OCI-LY3 (cell line): ENCODE measurements around the gene TNRC6C.

ENCODE experiments used
- H2AFZ ChIP-seq: fragments of 200-600, 300-600 bp; shearing (Covaris generic); 2 replicates; pipeline ENCODE4 v1.6.0; 2014; ENCODE audit warnings: antibody characterized with exemption, low read depth, low read length
- H3K27ac ChIP-seq: fragments of 200-600, 300-600 bp; sonication (generic); 2 replicates; pipeline ENCODE4 v1.5.1; 2014; ENCODE audit warnings: mild to moderate bottlenecking, low read length, moderate library complexity, mixed read lengths
- H3K27me3 ChIP-seq: fragments of 200-600, 300-600 bp; sonication (generic); 2 replicates; pipeline ENCODE4 v1.6.1; 2014; ENCODE audit warnings: low read depth, low read length, mixed read lengths
- H3K36me3 ChIP-seq: fragments of 200-600, 300-600 bp; sonication (generic); replicated peaks from 2 replicates; pipeline ENCODE3; 2014; ENCODE audit warnings: low read depth, low read length, mixed read lengths
- H3K4me1 ChIP-seq: fragments of 300-600, 200-600 bp; sonication (generic); 2 replicates; pipeline ENCODE4 v1.6.1; 2014; ENCODE audit warnings: low read length, mixed read lengths
- H3K4me2 ChIP-seq: fragments of 200-600, 300-600 bp; sonication (generic); 2 replicates; pipeline ENCODE4 v1.6.1; 2014; ENCODE audit warnings: low read length, mixed read lengths
- H3K4me3 ChIP-seq: fragments of 300-600, 200-600 bp; sonication (generic); 2 replicates; pipeline ENCODE4 v1.5.1; 2014; ENCODE audit warnings: antibody characterized with exemption, mild to moderate bottlenecking, low read length, moderate library complexity
- H3K79me2 ChIP-seq: fragments of 300-600, 200-600 bp; shearing (Covaris generic); 2 replicates; pipeline ENCODE4 v1.6.1; 2014; ENCODE audit warnings: mild to moderate bottlenecking, low read length, mixed read lengths
- H3K9ac ChIP-seq: fragments of 300-600, 200-600 bp; shearing (Covaris generic); 2 replicates; pipeline ENCODE4 v1.6.0; 2014; ENCODE audit warnings: mild to moderate bottlenecking, low read length, moderate library complexity
- H3K9me3 ChIP-seq: fragments of 200-600, 300-600 bp; shearing (Covaris generic); 2 replicates; pipeline ENCODE4 v1.6.1; 2014; ENCODE audit warnings: low read length, mixed read lengths; ENCODE audit not compliant: insufficient read depth
- H4K20me1 ChIP-seq: fragments of 200-600, 300-600 bp; sonication (generic); 2 replicates; pipeline ENCODE4 v1.6.1; 2016; ENCODE audit warnings: low read length, mixed read lengths; ENCODE audit not compliant: insufficient read depth
- CTCF ChIP-seq: fragments of 200-600, 300-600 bp; sonication (generic); IDR thresholded peaks from 2 replicates; pipeline ENCODE4 v1.5.1; 2014; ENCODE audit warnings: antibody characterized with exemption, low read length, low read depth
- EZH2phosphoT487 ChIP-seq: fragments of 200-600 bp; shearing (Covaris generic); IDR thresholded peaks from 2 replicates; pipeline ENCODE4 v1.6.1; 2018; ENCODE audit warnings: antibody characterized with exemption, mixed run types, low read depth

Gene TNRC6C

DNA sequence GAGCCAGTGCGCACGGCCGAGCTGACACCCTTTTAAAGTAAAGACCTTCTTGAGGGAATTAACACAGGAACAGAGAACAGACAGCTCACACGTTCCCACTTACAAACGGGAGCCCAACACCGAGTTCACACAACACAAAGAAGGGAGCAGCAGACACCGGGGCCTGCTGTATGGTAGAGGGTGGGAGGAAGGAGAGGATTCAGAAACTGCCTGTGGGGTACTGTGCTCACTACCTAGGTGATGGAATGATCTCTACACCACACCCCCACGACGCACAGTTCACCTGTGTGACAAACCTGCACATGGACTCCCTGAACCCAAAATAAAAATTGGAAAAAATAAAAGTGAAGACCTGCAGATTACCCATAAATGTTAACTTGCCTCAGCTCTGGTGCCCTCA is 137.6 kb downstream of the TNRC6C start:
- no peak overlapping the region for H3K4me2 ChIP-seq
- H3K79me2 ChIP-seq: no peaks in the 10 kb centered on the region
- no peaks in the 10 kb centered on the region for H3K9me3 ChIP-seq
- H3K27ac ChIP-seq: no peak overlapping the region
- TF ChIP-seq EZH2phosphoT487 (no peak), CTCF (no peak)
- H3K4me3 ChIP-seq: no peak overlapping the region
- H3K36me3 ChIP-seq: no peaks in the 10 kb centered on the region
- no peaks in the 10 kb centered on the region for H4K20me1 ChIP-seq
- H2AFZ ChIP-seq: no peak overlapping the region
- H3K27me3 ChIP-seq: peaks cover 6% of the 10 kb centered on the region; the same call in 1 of the 2 replicates
- H3K9ac ChIP-seq: no peak overlapping the region
- no peaks in the 10 kb centered on the region for H3K4me1 ChIP-seq

GRCh38 chr17:78101112-78101511 is 142.6 kb downstream of the TNRC6C start:
- H4K20me1 ChIP-seq: no peaks in the 10 kb centered on the region
- H3K4me3 ChIP-seq: no peak overlapping the region
- no peaks in the 10 kb centered on the region for H3K9me3 ChIP-seq
- no peaks in the 10 kb centered on the region for H3K36me3 ChIP-seq
- H2AFZ ChIP-seq: no peak overlapping the region
- no peaks in the 10 kb centered on the region for H3K27me3 ChIP-seq
- TF ChIP-seq EZH2phosphoT487: no peak
- TF ChIP-seq CTCF: no peak
- no peak overlapping the region for H3K27ac ChIP-seq
- no peak overlapping the region for H3K9ac ChIP-seq
- no peaks in the 10 kb centered on the region for H3K79me2 ChIP-seq
- no peaks in the 10 kb centered on the region for H3K4me1 ChIP-seq
- H3K4me2 ChIP-seq: no peak overlapping the region

GRCh38 chr17:78101542-78101941 is 143.0 kb downstream of the TNRC6C start:
- H3K9ac ChIP-seq: no peak overlapping the region
- no peaks in the 10 kb centered on the region for H3K36me3 ChIP-seq
- H3K4me2 ChIP-seq: no peak overlapping the region
- no peaks in the 10 kb centered on the region for H4K20me1 ChIP-seq
- H3K4me1 ChIP-seq: no peaks in the 10 kb centered on the region
- no peaks in the 10 kb centered on the region for H3K79me2 ChIP-seq
- H3K9me3 ChIP-seq: no peaks in the 10 kb centered on the region
- no peak overlapping the region for H3K27ac ChIP-seq
- no peaks in the 10 kb centered on the region for H3K27me3 ChIP-seq
- H3K4me3 ChIP-seq: no peak overlapping the region
- no peak overlapping the region for H2AFZ ChIP-seq
- TF ChIP-seq EZH2phosphoT487: no peak
- TF ChIP-seq CTCF: no peak

DNA sequence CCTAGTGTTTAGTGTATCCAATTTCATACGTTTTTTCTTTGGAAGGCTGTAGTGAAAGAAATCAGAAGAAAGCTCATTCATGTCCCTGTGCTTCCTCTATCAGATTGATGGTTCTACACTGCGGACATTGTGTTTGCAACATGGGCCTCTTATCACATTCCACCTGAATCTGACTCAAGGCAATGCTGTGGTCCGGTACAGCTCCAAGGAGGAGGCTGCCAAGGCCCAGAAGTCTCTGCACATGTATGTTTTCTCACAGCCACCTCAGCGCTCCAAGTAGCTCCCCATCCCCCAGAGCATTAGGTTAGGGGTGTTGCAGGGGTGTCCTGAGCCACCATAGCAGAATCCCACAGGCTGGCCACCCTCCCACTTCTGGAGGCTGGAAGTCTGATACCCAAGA is 144.8 kb downstream of the TNRC6C start:
- H3K4me3 ChIP-seq: no peak overlapping the region
- H3K4me2 ChIP-seq: no peak overlapping the region
- no peaks in the 10 kb centered on the region for H3K4me1 ChIP-seq
- H3K9ac ChIP-seq: no peak overlapping the region
- H3K27me3 ChIP-seq: no peaks in the 10 kb centered on the region
- H2AFZ ChIP-seq: no peak overlapping the region
- H3K9me3 ChIP-seq: no peaks in the 10 kb centered on the region
- no peaks in the 10 kb centered on the region for H3K79me2 ChIP-seq
- no peaks in the 10 kb centered on the region for H4K20me1 ChIP-seq
- H3K27ac ChIP-seq: no peak overlapping the region
- no peak for TF ChIP-seq EZH2phosphoT487
- TF ChIP-seq CTCF: no peak
- no peaks in the 10 kb centered on the region for H3K36me3 ChIP-seq
